Uterus (tissue), 4 donors: ENCODE results near the gene ST8SIA1. TPM values are rescaled to one million over a fixed set of nuclear protein-coding genes. Genes with fewer than 3 reads are reported as not detected.

Experiments
- DNase-seq, 2 donors: peaks; one replicate each; pipeline ENCODE4 v3.0.0-alpha.2; 2019 to 2020
- H3K27ac ChIP-seq, 2 donors: fragments of 200-600 bp; sonication (generic); 1 replicate in 1 of 2; 2 replicates in 1 of 2; pipeline ENCODE4 v1.5.1; 2016 to 2018
- H3K27me3 ChIP-seq, 2 donors: fragments of 200-600 bp; sonication (generic); one replicate each; pipeline ENCODE4 v1.5.1; 2018 to 2019; ENCODE audit warnings: control low read depth in 1 of 2
- H3K36me3 ChIP-seq, 2 donors: fragments of 200-600 bp; sonication (generic); one replicate each; pipeline ENCODE4 v1.5.1; 2019; ENCODE audit warnings: control low read depth in 1 of 2
- H3K4me1 ChIP-seq, 2 donors: fragments of 200-600 bp; sonication (generic); one replicate each; pipeline ENCODE4 v1.5.1; 2018 to 2019; ENCODE audit warnings: control low read depth in 1 of 2
- H3K4me3 ChIP-seq, 2 donors: fragments of 200-600 bp; sonication (generic); 1 replicate in 1 of 2; 2 replicates in 1 of 2; pipeline ENCODE4 v1.5.1; 2018 to 2019; ENCODE audit warnings: mild to moderate bottlenecking in 1 of 2
- H3K9me3 ChIP-seq, 2 donors: fragments of 200-600 bp; sonication (generic); one replicate each; pipeline ENCODE4 v1.5.1; 2019; ENCODE audit warnings: control low read depth in 1 of 2
- CTCF ChIP-seq, 4 experiments: fragments of 200-600 bp in 2 of 4; fragments of 450-650 bp in 2 of 4; sonication (generic) in 2 of 4; IDR thresholded peaks; one replicate each; pipeline ENCODE4 v1.5.1; 2016 to 2019; ENCODE audit warnings: antibody characterized with exemption in 4 of 4, mild to moderate bottlenecking in 2 of 4, moderate library complexity in 1 of 4
- POLR2A ChIP-seq, 2 donors: fragments of 450-650 bp; IDR thresholded peaks; one replicate each; pipeline ENCODE4 v1.6.1; 2016; ENCODE audit warnings: antibody characterized with exemption in 2 of 2, mild to moderate bottlenecking in 1 of 2, moderate library complexity in 1 of 2
- intact Hi-C: fragments of 100-400 bp; cut with DNase I; formaldehyde crosslinking; loops from one replicate; pipeline ENCODE4 v1.15.1; 2023; ENCODE audit warnings: low total_unique reads
- total RNA-seq, 4 donors: library from RNA; depleted of rRNA in 3 of 4; stranded (reverse); fragments of >200 nt in 3 of 4; gene quantifications; one replicate each; pipeline versions ENCODE4 v1.1.0 to v1.2.4, GENCODE V29; 2014 to 2023
- donor health status: DM: yes; HTN: yes; CAD: no.

ST8SIA1 gene
- total RNA-seq, 4 donors from 2014 or later: 7.8 to 14.6 (median 9.9) TPM

GRCh38 chr12:22268973-22269372 is 65.5 kb downstream of the ST8SIA1 start:
- peaks cover 0 to 7% of the 10 kb centered on the region in 2 donors for H3K4me1 ChIP-seq
- peak overlapping the region in 1 of 2 donors; percentile 30 for H3K27ac ChIP-seq
- no peak overlapping the region for H3K4me3 ChIP-seq
- no peaks in the 10 kb centered on the region for H3K36me3 ChIP-seq
- no peaks in the 10 kb centered on the region for H3K9me3 ChIP-seq
- intact Hi-C loops: no loop called here
- no peaks in the 10 kb centered on the region for H3K27me3 ChIP-seq
- no peak for DNase-seq
- TF ChIP-seq CTCF (IDR thresholded peaks at IDR 0.05) (no peak), POLR2A (IDR thresholded peaks at IDR 0.05) (no peak)

DNA sequence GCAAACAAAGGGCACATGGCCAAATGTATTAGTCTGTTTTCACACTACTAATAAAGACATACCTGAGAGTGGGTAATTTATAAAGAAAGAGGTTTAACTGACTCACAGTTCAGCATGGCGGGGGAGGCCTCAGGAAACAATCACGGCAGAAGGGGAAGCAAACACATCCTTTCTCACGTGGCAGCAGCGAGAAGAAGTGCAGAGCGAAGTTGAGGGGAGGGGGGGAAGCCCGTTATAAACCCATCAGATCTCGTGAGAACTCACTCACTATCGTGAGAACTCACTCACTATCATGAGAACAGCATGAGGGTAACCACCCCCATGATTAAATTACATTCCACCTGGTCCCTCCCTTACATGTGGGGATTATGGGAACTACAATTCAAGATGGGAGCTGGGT is 66.1 kb downstream of the ST8SIA1 start:
- no peak overlapping the region for H3K27ac ChIP-seq
- H3K27me3 ChIP-seq: no peaks in the 10 kb centered on the region
- no peaks in the 10 kb centered on the region for H3K9me3 ChIP-seq
- TF ChIP-seq POLR2A (IDR thresholded peaks at IDR 0.05): no peak
- no peak for TF ChIP-seq CTCF (IDR thresholded peaks at IDR 0.05)
- no peak overlapping the region for H3K4me3 ChIP-seq
- H3K36me3 ChIP-seq: no peaks in the 10 kb centered on the region
- DNase-seq: no peak
- H3K4me1 ChIP-seq: peaks cover 0 to 7% of the 10 kb centered on the region in 2 donors
- intact Hi-C loops: no loop called here

DNA sequence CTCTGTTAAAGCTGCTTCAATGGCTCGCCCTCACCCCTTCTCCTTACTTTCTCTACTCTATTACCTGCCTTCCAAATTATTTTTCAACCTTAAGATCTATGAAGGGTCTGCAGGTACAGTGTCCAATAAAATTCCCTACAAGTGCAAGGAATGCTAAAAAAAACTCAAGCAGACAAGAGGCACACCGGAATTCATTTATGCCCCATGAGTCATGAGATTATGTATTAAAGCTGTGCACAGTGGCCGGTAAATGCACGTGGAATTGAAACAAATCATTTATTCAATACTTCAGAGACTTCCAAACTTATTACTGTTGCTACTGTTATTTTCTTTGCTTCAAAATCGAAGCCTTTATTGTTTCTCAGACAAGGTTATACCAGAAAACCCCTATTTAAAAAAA is 68.4 kb downstream of the ST8SIA1 start:
- Histone ChIP-seq H3K27ac (no peak overlapping the region), H3K9me3 (no peaks in the 10 kb centered on the region), H3K4me3 (no peak overlapping the region), H3K27me3 (no peaks in the 10 kb centered on the region), H3K36me3 (no peaks in the 10 kb centered on the region), H3K4me1 (peaks cover 0 to 7% of the 10 kb centered on the region in 2 donors)
- TF ChIP-seq CTCF (IDR thresholded peaks at IDR 0.05): no peak
- TF ChIP-seq POLR2A (IDR thresholded peaks at IDR 0.05): no peak
- intact Hi-C loops: no loop called here
- DNase-seq: no peak

- Histone ChIP-seq H3K36me3 (no peaks in the 10 kb centered on the region), H3K27me3 (no peaks in the 10 kb centered on the region), H3K4me1 (no peaks in the 10 kb centered on the region), H3K27ac (no peak overlapping the region), H3K4me3 (no peak overlapping the region), H3K9me3 (no peaks in the 10 kb centered on the region)
- no peak for DNase-seq
- TF ChIP-seq CTCF (IDR thresholded peaks at IDR 0.05) (no peak), POLR2A (IDR thresholded peaks at IDR 0.05) (no peak)
- intact Hi-C loops: no loop called here
Observed at GRCh38 chr12:22264380-22264779, 70.1 kb downstream of the ST8SIA1 start.

DNA sequence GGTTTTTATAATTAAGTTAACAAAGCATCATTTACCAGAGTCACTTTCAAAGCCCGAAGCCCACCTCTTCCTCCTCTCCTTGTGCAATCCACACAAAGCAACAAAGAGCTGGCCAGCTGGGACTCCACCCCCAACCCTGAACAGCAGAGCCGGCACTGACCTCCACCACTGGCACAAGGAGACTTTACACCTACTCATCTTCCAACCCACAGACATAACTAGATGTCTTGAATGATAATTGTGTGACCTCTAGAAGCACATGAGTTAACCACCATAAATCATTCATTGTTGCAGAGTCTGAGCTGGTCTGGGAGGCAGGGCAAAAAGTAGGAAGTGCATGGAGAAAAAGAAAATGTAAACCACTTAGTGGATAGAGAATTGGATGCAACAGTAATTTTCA is 72.2 kb downstream of the ST8SIA1 start:
- H3K4me1 ChIP-seq: no peaks in the 10 kb centered on the region
- no peak overlapping the region for H3K4me3 ChIP-seq
- H3K27ac ChIP-seq: no peak overlapping the region
- H3K27me3 ChIP-seq: no peaks in the 10 kb centered on the region
- H3K9me3 ChIP-seq: no peaks in the 10 kb centered on the region
- DNase-seq: no peak
- H3K36me3 ChIP-seq: no peaks in the 10 kb centered on the region
- TF ChIP-seq POLR2A (IDR thresholded peaks at IDR 0.05) (no peak), CTCF (IDR thresholded peaks at IDR 0.05) (no peak)
- intact Hi-C loops: no loop called here
